Colonic mucosa (tissue), 4 donors: ENCODE data around the gene JPT2. TPM values are rescaled to one million over a fixed set of nuclear protein-coding genes. Genes with fewer than 3 reads are reported as not detected.

ENCODE experiments used
- DNase-seq: peaks from one replicate; pipeline ENCODE4 v3.0.0-alpha.2; 2020
- H3K27ac ChIP-seq: fragments of 200-600 bp; one replicate; pipeline ENCODE4 v1.8.0; 2021
- H3K27me3 ChIP-seq: fragments of 200-600 bp; one replicate; pipeline ENCODE4 v1.8.0; 2021
- H3K36me3 ChIP-seq: fragments of 200-600 bp; one replicate; pipeline ENCODE4 v1.8.0; 2021
- H3K4me1 ChIP-seq: fragments of 200-600 bp; one replicate; pipeline ENCODE4 v1.8.0; 2021; ENCODE audit warnings: mild to moderate bottlenecking
- H3K4me3 ChIP-seq: fragments of 200-600 bp; one replicate; pipeline ENCODE4 v1.8.0; 2021
- H3K9ac ChIP-seq, 2 donors: one replicate each; pipeline ENCODE4 v1.7.0; 2013; ENCODE audit warnings: control low read depth in 2 of 2, low read depth in 2 of 2, low read length in 2 of 2
- H3K9me3 ChIP-seq: fragments of 200-600 bp; one replicate; pipeline ENCODE4 v1.8.0; 2021
- intact Hi-C: fragments of 100-400 bp; cut with DNase I; formaldehyde crosslinking; loops from one replicate; pipeline ENCODE4 v1.14.1; 2022
- total RNA-seq, 2 donors: library from RNA; stranded (reverse); fragmentation: NEBNext Ultra II Directional in 1 of 2; extraction: Animal tissue kit (Norgen Biotek cat#: 25700) in 1 of 2; gene quantifications; one replicate each; pipeline ENCODE4 v1.2.1, GENCODE V29; 2021
- TF ChIP-seq, protein P1 (sequence below): fragments of 200-600 bp; IDR thresholded peaks from one replicate; pipeline ENCODE4 v1.8.0; 2022; ENCODE audit warnings: antibody characterized with exemption, mild to moderate bottlenecking
- donor health status: healthy.
- donor health status: DM: no; HTN: no; CAD: no.
- donor health status: DM: no; HTN: no; CAD: no.

Gene JPT2
- total RNA-seq, 2 donors from 2014 or later, result 53.5 to 123 TPM

- no peaks in the 10 kb centered on the region for H3K4me1 ChIP-seq
- H3K27ac ChIP-seq, result no peak overlapping the region
- H3K9me3 ChIP-seq, result no peaks in the 10 kb centered on the region
- no peak overlapping the region for H3K9ac ChIP-seq
- no peak for DNase-seq
- H3K36me3 ChIP-seq, result no peaks in the 10 kb centered on the region
- H3K4me3 ChIP-seq, result no peak overlapping the region
- intact Hi-C loops, result no loop called here
- no peaks in the 10 kb centered on the region for H3K27me3 ChIP-seq
- TF ChIP-seq, protein P1, sequence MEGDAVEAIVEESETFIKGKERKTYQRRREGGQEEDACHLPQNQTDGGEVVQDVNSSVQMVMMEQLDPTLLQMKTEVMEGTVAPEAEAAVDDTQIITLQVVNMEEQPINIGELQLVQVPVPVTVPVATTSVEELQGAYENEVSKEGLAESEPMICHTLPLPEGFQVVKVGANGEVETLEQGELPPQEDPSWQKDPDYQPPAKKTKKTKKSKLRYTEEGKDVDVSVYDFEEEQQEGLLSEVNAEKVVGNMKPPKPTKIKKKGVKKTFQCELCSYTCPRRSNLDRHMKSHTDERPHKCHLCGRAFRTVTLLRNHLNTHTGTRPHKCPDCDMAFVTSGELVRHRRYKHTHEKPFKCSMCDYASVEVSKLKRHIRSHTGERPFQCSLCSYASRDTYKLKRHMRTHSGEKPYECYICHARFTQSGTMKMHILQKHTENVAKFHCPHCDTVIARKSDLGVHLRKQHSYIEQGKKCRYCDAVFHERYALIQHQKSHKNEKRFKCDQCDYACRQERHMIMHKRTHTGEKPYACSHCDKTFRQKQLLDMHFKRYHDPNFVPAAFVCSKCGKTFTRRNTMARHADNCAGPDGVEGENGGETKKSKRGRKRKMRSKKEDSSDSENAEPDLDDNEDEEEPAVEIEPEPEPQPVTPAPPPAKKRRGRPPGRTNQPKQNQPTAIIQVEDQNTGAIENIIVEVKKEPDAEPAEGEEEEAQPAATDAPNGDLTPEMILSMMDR, result no peak
Observed at GRCh38 chr16:1681032-1681431, 3.0 kb downstream of the JPT2 start.

DNA sequence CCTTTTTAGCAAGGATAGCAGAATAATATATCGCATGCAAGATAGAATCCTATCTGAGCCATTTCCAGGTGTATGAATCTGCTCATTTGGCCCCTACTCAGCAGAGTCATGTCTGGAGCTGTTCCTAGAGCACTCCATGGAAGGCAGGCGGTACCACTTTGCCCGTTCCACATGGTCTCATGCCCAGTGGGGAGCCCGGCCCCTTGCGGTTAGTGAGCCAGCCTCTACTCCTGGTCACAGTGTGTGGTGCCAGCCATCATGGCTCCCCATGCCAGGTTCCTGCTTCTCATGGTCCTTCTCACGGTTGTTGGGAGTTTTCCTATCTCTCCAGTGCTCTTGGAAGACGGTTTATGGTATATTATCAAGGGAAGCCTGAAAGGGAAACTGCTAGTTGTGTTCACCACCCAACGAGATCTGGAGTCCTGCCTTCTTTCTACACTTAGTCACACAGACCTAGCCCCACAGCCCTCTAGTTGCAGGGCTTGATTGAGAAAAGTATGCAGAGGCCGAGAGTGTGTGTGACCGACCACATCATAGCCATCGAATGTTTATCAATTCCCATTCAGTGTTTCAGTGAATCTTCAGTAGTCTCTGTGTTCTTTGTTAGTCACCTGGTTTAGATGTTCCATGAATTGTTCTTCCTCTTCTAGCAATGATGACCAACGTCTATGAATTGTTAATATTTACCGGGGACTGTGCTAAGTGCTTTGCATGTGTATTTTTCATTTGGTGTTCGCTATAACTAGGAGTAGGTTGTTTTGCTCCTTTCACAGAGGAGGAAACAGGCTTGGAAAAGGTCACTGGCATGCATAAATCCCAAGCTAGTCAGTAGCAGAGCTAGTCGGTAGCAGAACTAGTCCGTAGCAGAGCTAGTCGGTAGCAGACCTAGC is 9.6 kb downstream of the JPT2 start:
- Histone ChIP-seq H3K4me3 (no peak overlapping the region), H3K9me3 (no peaks in the 10 kb centered on the region), H3K27me3 (no peaks in the 10 kb centered on the region), H3K4me1 (no peaks in the 10 kb centered on the region), H3K27ac (no peak overlapping the region), H3K9ac (no peak overlapping the region), H3K36me3 (no peaks in the 10 kb centered on the region)
- intact Hi-C loops, result no loop called here
- no peak for DNase-seq
- TF ChIP-seq, protein P1, result no peak

GRCh38 chr16:1688807-1689560 is 10.9 kb downstream of the JPT2 start:
- no peaks in the 10 kb centered on the region for H3K4me1 ChIP-seq
- peaks cover 2% of the 10 kb centered on the region for H3K36me3 ChIP-seq
- intact Hi-C loops, result no loop called here
- no peak overlapping the region for H3K9ac ChIP-seq
- no peaks in the 10 kb centered on the region for H3K27me3 ChIP-seq
- no peak for DNase-seq
- no peaks in the 10 kb centered on the region for H3K9me3 ChIP-seq
- H3K4me3 ChIP-seq, result no peak overlapping the region
- TF ChIP-seq, protein P1, result no peak
- H3K27ac ChIP-seq, result no peak overlapping the region

- Histone ChIP-seq H3K4me3 (no peak overlapping the region), H3K27me3 (no peaks in the 10 kb centered on the region), H3K27ac (no peak overlapping the region), H3K9me3 (no peaks in the 10 kb centered on the region), H3K4me1 (no peaks in the 10 kb centered on the region), H3K36me3 (peaks cover 8% of the 10 kb centered on the region), H3K9ac (no peak overlapping the region)
- intact Hi-C loops, result no loop called here
- no peak for DNase-seq
- TF ChIP-seq, protein P1, result no peak
Observed at GRCh38 chr16:1689853-1690252, 11.8 kb downstream of the JPT2 start.

GRCh38 chr16:1690810-1691209 is 12.7 kb downstream of the JPT2 start:
- TF ChIP-seq, protein P1, result no peak
- H3K9ac ChIP-seq, result no peak overlapping the region
- intact Hi-C loops, result no loop called here
- no peaks in the 10 kb centered on the region for H3K4me1 ChIP-seq
- no peaks in the 10 kb centered on the region for H3K9me3 ChIP-seq
- DNase-seq, result no peak
- H3K4me3 ChIP-seq, result no peak overlapping the region
- H3K27ac ChIP-seq, result no peak overlapping the region
- no peaks in the 10 kb centered on the region for H3K27me3 ChIP-seq
- H3K36me3 ChIP-seq, result peaks cover 8% of the 10 kb centered on the region
